ENCODE data around the gene APLP1.
"Not testable (repeated sequence)": the region's sequence is repeated elsewhere in the genome, so short reads cannot be mapped to it uniquely, and the experiment has no call there.

APLP1 gene

DNA sequence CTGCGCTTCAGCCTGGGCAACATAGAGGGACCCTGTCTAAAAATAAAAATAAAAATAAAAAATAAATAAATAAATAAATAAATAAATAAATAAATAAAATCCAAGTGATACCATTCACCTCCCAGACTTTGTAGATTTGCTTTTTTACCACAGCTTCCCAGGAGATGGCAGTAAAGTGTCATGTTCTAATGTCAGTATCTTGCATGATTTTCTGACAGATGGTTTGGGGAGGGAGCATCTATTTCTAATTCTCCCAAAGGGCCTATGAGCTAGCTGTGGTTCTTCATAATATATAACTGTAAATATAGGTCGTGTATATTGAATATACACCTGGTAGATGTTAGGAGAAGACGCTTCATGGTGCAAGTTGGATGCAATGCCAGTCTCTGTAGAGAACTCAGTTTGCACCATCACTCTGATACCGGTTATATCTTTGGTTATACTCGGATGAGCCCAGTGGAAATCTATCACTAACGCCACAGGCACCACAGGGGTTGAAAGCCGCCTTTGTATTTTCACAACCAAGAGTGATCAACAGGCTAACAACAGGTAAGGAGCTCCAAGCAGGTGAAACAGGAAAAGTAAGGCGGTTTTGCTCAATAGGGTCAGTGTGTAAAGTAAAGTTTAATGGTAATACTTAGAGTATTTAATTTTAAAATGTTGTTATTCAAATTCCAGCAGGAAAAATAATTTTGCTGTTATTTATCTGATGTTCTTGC, 13.9 kb downstream of the APLP1 start:
- DNase-seq (ENCODE audit: low read depth) = no peak

DNA sequence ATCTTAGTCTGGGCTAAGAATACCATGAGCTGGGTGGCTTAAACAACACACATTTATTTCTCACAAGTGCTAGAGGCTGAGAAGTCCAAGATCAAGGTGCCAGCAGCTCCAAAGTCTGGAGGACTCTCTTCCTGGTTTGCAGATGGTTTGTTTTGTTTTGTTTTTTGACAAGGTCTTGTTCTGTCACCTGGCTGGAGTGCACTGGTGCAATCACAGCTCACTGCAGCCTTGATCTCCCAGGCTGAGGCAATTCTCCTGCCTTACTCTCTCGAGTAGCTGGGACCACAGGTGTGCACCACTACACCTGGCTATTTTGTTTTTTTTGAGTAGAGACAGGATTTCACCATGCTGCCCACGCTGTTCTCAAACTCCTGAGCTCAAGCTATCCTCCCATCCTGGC, 15.5 kb downstream of the APLP1 start:
- no peak for DNase-seq (ENCODE audit: low read depth)

DNA sequence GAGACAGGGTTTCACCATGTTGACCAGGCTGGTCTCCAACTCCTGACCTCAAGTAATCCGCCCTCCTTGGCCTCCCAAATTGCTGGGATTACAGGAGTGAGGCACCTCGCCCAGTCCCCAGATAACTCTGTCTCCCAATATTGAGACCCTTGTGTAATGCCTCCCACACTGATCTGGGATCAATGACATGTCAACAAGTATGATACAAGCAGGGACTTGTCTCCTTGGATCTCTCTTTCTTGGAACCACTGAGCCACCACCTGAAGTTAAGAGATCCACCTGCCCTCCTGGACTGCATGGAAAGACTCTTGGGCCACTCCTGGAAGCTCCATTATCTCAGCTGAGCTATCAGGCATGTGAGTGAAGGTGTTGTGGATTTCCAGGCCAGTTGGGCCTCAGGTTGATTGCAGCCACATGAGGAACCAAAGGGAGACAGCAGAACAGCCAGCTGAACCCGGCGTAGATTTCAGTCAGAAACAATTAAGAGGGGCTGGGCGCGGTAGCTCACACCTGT, 16.9 kb downstream of the APLP1 start:
- DNase-seq (ENCODE audit: low read depth) = no peak

DNA sequence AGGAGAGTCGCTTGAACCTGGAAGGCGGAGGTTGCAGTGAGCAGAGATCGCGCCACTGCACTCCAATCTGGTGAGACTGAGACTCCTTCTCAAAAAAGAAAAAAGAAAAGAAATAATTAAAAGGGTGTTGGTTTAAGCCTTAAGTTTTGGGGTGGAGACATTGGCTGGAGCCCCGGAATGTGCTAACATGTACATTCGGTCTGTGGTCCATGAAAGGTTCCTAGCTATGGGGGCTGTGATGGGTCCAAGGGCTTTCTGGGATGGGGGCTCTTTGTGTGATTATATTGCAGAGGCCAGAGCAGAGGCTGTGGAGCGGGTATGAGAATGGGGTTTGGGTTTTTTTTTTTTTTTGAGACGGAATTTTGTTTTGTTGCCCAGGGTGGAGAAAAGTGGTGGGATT, 17.5 kb downstream of the APLP1 start:
- no peak for DNase-seq (ENCODE audit: low read depth)

DNA sequence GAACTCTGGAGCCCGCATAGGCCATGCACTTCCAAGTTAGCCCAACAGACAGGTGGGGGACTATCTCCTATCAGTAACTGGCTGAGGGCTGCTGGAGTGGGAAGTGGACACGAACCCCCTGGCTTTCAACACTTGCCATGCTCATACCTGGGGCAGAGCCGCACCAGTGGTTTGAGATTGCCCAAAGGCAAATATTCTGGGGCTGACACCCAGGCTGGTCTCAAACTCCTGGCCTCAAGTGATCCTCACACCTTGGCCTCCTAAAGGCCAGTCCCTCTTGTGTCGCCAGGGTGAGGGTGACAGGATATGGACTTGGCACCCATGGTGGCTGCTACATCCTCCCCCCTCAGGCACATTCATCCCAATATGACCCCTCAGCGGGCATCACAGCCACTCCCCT, 18.8 kb downstream of the APLP1 start:
- no peak for DNase-seq (ENCODE audit: low read depth)

DNA sequence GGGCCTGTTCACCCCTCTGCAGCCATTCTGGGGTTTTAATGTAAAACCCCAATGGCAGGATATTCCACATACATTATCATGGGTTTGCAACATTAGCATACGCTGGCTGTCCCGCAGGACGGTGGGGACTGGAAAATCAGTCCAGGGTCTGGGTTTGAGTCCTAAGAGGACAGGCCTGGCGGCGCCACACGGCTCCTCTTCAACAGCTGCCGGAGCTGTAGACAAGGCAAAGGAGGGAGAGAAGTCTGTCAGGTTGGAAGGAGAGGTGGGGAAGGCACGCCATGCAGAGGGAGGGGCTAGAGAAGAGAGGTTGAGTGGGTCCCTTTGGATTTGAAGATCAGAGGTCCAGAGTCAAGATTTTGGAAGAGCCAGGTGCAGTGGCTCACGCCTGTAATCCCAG, 20.0 kb downstream of the APLP1 start:
- no peak for DNase-seq (ENCODE audit: low read depth)

DNA sequence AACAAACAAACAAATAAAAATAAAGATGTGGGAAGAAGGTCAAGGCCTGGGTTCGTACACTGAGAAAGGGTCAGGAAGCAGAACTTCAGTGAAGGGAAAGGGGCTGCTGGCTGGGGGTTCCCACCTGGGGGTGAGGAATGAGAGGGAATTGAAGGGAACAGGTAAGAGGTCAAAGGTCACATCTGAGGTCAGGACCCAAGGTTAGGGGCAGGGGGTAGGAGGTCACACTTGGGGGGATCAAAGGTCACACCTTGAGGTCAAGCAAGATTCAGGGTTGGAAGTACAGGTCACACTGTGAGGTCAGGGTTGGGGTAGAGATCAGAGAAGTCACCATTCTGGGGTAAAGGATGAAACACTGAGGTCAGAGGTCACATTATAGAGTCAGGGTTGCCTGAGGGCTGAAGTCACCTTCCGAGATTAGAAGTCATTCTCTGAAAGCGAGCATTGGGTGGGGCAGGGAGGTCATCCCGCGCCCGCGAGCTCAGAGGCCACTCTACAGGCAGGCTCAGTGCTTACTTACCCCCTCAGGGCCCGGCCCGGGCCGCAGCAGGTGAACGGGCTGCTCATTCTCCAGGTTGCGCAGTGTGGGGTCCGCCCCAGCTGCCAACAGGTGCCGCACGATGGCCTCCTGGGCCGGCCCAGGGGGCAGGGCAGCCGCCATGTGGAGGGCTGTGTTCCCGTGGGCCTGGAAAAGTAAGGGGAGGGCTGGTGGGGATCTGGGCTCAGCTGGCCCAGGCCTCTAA, 21.2 kb downstream of the APLP1 start:
- DNase-seq (ENCODE audit: low read depth) = no peak

DNA sequence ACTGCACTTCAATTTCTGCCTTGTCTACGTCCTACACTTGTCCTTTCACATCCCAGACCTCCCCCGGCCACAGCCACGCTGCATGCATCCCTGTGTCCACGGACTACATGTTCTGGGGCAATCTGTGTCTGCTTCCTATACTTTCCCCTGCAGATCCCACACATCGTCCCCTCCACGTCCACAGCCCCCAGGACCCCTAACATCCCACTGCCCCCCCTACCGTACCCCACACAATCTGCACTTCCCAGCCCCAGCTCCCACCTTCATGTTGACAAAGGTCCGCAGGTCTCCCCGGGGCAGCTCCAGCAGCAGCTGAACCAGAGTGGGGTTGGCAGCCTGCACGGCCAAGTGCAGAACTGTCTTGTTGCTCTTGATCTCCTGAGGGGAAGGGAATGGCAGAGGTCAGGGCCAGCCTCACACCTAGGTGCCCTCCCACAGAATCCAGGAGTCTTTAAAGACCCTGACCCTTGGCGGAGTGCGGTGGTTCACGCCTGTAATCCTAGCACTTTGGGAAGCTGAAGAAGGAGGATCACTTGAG, 21.8 kb downstream of the APLP1 start:
- DNase-seq (ENCODE audit: low read depth) = no peak

DNA sequence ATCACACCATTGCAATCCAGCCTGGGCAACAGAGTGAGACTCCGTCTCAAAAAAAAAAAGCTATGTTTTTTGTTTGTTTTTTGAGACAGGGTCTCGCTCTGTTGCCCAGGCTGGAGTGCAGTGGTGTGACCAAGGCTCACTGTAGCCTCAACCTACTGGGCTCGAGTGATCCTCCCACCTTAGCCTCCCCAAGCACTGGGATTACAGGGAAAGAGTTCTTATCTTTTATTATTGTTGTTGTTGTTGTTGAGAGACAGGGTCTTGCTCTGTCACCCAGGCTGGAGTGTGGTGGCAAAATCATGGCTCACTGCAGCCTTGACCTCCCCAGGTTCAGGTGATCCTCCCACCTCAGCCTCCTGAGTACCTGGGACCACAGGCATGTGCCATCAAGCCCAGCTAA, 23.4 kb downstream of the APLP1 start:
- not testable (repeated sequence) for DNase-seq (ENCODE audit: low read depth)

DNA sequence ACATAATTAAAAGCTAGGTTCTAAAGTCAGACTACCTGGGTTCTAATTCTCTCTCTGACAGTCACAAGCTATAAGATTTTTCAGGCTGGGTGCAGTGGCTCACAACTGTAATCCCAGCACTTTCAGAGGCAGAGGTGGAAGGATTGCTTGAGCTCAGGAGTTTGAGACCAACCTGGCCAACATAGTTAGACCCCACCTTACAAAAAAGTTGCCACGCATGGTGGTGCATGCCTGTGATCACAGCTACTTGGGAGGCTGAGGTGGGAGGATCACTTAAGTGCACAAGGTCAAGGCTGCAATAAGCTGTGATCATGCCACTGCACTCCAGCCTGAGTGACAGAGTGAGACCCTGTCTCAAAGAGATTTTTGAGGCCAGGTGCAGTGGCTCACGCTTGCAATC, 26.0 kb downstream of the APLP1 start:
- no peak for DNase-seq (ENCODE audit: low read depth)

DNA sequence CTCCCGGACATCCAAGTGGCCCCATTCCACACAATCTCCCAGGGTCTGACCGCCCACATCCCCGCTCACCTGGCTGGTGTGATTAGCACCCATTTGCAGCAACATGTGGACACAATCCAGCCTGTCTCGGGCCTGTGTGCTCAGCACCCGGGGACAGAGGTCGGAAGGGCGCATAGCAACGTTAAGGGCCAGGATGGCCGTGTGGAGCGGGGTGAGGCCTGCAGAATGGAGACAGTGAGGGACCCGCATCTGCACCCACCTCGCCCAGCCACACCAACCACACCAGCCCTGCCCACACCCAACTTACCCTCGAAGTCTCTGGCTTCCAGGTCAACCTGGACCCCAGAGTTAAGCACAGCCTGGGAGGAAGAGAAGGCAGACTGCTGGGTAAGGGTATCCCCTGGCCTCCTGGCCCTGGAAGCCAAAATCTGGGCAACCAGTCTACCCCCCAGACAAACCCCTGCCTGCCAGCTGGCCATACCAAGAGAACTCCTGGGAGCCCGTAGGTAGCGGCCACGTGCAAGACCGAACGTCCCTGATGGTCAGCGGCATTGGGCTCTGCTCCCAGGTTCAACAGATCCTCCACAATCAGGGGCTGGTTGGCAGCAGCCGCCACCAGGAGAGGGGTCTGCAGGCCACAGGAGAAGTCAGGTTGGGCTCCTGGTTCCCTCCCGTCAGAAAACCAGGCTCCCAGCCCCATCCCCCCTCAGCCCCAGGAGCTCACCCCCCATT, 27.7 kb downstream of the APLP1 start:
- no peak for DNase-seq (ENCODE audit: low read depth)

DNA sequence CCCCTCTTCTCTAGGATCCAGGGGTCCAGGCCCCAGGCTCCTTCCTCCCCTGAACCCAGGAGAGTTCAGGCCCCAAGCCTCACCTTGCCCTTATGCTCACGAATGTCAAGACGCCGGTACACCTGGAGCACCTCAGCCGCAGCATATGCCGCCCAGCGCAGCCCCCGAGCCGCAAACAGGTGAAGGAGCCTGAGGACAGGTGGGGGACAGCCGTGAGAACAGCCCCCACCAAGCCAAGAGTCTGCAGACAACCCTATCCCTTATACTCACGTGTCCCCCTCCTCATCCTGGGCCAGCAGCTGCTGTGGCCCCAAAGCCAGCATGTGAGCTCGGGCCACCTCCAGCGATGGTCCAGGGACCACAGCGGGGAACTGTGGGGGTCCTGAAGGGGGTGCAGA, 28.3 kb downstream of the APLP1 start:
- DNase-seq (ENCODE audit: low read depth) = no peak

DNA sequence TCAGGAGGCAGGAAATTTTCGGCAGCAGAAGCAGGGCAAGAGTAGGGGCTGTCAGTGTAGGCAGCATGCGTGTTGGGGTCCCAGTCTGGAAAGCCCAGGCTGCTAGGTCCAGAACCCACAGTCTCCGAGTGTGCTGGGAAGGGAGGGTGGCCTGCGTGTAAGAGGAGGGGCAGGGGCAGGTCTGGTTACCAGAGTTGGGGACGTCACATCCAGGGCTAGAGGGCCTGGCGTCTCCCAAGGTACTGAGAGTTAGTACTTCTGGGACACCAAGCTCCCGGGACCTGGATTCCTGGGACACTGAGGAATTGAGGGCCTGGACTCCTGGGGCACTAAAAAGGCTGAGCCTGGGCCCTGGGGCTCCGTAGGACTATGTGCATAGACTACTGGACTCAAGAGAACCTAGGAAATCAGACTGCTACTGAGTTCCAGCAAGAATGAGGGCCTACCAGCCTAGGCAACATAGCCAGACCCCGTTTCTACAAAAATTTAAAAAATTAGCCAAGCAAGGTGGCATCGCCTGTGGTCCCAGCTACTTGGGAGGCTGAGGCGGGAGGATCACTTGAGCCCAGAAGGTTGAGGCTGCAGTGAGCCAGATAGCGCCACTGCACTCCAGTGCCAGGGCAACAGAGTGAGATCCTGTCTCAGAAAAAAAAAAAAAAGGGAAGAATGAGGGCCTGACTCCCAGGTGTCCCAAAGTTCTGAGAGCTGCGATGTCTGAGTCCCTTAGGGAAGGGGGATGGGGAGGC, 29.5 kb downstream of the APLP1 start:
- DNase-seq (ENCODE audit: low read depth) = no peak

DNA sequence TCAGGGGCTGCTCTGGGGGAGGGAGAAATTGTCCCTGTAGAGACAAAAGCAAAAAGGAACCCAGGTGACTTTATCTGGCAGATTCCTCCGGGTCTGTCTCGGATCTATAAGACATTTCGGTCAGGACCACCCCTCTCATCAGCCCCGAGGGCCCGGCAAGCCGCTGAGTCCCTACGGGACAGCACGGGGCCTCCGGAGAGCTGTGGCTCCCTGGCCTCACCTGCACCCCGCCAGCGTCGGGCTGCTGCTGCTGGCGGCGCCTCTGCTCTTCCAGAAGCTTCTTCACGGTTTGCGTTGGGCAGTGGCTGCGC, 30.1 kb downstream of the APLP1 start:
- DNase-seq (ENCODE audit: low read depth) = no peak

DNA sequence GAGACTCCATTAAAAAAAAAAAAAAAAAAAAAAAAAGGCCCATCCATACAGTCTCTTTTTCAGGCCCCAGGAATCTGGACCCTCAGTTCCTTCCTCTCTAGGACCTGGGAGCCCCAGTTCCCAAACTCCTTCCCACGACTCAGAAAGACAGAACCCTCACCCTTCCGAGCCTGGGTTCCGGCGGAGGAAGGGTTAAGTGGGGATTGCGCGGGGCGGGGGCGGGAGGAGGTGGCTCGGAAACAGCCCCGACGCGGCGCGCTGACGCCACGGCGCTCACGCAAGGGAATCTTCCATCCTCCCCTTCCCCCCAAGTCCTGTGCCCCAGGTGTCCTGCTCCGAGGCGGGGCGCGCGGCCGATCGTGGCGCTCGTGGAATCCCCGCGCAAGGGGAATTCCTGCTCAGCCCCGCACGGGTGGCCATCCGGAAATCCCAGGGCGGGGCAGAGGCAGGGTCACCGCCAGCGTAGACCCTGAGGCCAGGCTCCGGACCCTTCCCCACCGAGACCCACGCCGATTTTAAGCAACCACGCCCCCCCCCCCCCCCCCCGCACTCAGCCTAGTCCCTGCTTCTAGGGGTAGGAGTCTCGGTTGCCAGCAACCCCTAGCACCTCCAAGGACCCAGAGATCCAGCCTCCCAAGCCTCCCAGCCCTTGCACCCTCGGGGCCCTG, 31.3 kb downstream of the APLP1 start:
- DNase-seq (ENCODE audit: low read depth) = peak; percentile 75

DNA sequence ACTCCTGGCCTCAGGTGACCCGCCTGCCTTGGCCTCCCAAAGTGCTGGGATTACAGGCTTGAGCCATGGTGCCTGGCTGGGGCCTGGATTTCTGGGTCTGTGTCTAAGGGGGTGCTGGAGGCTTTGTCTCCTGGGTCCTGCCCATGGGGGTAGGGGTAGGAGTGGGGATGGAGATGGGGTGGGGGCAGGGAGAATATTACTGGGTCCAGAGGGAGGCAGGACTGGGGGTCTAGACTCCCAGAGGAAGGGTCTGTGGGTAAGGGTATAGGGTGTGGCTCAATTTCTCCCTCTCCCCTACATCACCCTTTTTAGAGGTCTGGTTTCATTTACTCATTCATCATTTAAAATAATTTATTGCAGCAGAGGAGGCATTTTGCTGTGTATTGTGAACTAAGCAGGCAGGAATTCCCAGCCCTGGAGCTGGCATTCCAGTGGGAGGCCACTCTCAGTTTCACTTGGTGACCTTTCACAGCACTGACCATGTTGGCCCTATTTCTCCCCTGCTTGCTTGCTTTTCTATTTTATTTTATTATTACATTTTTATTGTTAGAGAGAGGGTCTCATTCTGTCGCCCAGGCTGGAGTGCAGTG, 32.8 kb downstream of the APLP1 start:
- no peak for DNase-seq (ENCODE audit: low read depth)

DNA sequence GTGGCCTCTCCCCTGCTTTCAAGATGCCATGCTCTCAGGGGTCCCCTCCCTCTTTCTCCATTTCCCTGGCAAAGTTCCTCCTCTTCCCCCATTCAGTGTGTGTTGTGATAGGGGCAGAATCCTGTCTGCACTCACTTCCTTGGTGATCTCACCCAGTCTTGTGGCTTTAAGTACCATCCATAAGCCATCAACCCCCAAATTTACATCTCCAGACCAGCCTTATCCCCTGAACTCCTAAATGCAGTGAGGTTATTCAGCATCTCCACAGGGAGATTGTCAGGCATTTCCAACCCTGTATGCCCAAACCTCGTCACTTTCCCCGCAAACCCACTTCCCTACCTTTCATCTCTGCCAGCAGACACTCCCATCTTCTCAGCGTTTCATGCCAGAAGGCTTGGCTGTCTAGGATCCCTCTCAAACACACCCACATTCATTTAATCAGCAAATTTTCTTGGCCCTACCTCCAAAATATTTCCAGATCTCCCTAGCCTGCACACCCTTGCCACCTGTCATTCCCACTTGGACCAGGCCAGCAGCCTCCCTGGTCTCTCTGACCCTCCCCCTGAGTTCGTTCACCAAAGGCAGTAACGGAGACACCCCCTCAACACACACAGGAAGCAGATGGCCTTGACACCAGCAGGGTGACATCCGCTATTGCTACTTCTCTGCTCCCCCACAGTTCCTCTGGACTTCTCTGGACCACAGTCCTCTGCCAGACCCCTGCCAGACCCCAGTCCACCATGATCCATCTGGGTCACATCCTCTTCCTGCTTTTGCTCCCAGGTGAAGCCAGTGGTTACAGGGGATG, 33.7 kb downstream of the APLP1 start, which contains the start of gene HCST:
Gene HCST (plus strand): TSS at position 676 of the 808 bp plus-strand sequence. CDS start 65 bp downstream, at position 741.
- DNase-seq (ENCODE audit: low read depth) = no peak

DNA sequence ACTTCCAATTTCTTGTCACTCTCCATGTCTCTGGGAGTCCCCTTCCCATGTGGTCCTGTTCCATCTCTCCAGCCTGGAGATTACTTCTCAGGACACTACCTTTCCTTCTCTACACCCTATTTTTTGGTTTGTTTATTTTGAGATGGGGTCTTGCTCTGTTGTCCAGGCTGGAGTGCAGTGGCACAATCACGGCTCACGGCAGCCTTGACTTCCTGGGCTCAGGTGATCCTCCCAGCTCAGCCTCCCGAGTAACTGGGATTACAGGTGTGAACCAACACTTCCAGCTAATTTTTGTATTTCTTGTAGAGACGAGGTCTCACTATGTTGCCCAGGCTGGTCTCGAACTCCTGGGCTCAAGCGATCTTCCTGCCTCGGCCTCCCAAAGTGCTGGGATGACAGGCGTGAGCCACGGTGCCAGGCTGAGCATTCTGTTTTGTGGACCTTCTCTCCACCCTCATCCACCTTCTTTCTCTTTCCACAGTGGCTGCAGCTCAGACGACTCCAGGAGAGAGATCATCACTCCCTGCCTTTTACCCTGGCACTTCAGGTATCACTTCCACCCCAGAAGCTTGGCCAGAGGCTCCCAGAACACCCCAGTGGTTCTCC, 34.6 kb downstream of the APLP1 start:
- no peak for DNase-seq (ENCODE audit: low read depth)

DNA sequence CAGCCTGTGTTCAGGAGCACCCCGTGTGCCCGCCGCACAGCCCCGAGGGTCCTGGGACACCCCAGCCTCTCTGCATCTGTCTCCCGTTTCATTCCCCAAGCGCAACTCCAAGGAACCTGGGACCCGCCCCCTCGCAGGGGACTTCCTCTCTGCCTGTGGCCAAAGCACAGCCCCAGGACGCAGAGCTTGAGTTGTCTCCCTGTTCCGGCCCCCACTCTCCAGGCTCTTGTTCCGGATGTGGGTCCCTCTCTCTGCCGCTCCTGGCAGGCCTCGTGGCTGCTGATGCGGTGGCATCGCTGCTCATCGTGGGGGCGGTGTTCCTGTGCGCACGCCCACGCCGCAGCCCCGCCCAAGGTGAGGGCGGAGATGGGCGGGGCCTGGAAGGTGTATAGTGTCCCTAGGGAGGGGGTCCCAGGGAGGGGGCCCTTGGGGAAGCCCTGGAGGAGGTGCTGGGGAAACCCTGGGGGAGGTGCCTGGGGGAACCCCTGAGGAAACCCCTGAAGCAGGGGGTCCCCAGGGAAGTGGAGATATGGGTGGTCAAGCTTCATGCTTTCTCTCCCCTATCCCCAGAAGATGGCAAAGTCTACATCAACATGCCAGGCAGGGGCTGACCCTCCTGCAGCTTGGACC, 35.3 kb downstream of the APLP1 start:
- DNase-seq (ENCODE audit: low read depth) = peak; percentile 64

Measured in stimulated activated CD8-positive, alpha-beta memory T cell treated with anti-CD3 and anti-CD28 coated beads, Interleukin-15, amount 100 ng/mL, for 24 hours (primary cell).